Left renal cortex interstitium (tissue), 4 donors: ENCODE measurements around the gene ISM1. TPM values are rescaled to one million over a fixed set of nuclear protein-coding genes. Genes with fewer than 3 reads are reported as not detected.
A peak's percentile ranks its signal among the peaks of the same experiment; 100 is the strongest.

Source experiments
- DNase-seq, 4 donors: peaks; one replicate each; pipeline ENCODE4 v3.0.0-alpha.2; 2013; ENCODE audit warnings: low read depth in 4 of 4, low spot score in 2 of 4, missing footprints in 1 of 4
- polyA plus RNA-seq, 4 donors: library from polyadenylated mRNA; unstranded; fragments of 120-200 nt; gene quantifications; one replicate each; pipeline ENCODE4 v1.2.1, GENCODE V29; 2013; ENCODE audit not compliant: insufficient read length in 4 of 4

The ISM1 gene
- polyA plus RNA-seq, 4 donors, result 3.0 to 4.9 (median 4.0) TPM

GRCh38 chr20:13302647-13303450 is 81.8 kb downstream of the ISM1 start:
- DNase-seq, result no peak

- DNase-seq, result no peak
These were observed 84.2 kb downstream of the ISM1 start for GRCh38 chr20:13305284-13305683.

GRCh38 chr20:13307562-13308163 is 86.6 kb downstream of the ISM1 start:
- DNase-seq, result no peak

GRCh38 chr20:13312300-13312699 is 91.2 kb downstream of the ISM1 start:
- DNase-seq, result no peak

- no peak for DNase-seq
These were observed 92.1 kb downstream of the ISM1 start for GRCh38 chr20:13313201-13313600.

- DNase-seq, result no peak
These were observed 96.4 kb downstream of the ISM1 start for GRCh38 chr20:13317439-13317838.

GRCh38 chr20:13318871-13319521 is 97.9 kb downstream of the ISM1 start:
- DNase-seq, result no peak

- no peak for DNase-seq
These were observed 99.6 kb downstream of the ISM1 start for GRCh38 chr20:13320702-13321101.

GRCh38 chr20:13321416-13321815 is 100.3 kb downstream of the ISM1 start:
- no peak for DNase-seq

GRCh38 chr20:13322198-13322597 is 101.1 kb downstream of the ISM1 start:
- DNase-seq, result no peak

- DNase-seq, result no peak
These were observed 101.5 kb downstream of the ISM1 start for GRCh38 chr20:13322621-13323020.

- no peak for DNase-seq
These were observed 104.0 kb downstream of the ISM1 start for GRCh38 chr20:13325033-13325432.

- no peak for DNase-seq
These were observed 104.8 kb downstream of the ISM1 start for GRCh38 chr20:13325796-13326340.

- DNase-seq, result no peak
These were observed 110.5 kb downstream of the ISM1 start for GRCh38 chr20:13331536-13331935.

- peak in 1 of 4 donors; percentile 24 for DNase-seq
These were observed 112.0 kb downstream of the ISM1 start for GRCh38 chr20:13333036-13333435.

- no peak for DNase-seq
These were observed 112.7 kb downstream of the ISM1 start for GRCh38 chr20:13333793-13334192.

- DNase-seq, result no peak
These were observed 115.4 kb downstream of the ISM1 start for GRCh38 chr20:13336308-13337089.

GRCh38 chr20:13337090-13337784 is 116.2 kb downstream of the ISM1 start:
- no peak for DNase-seq

- no peak for DNase-seq
These were observed 117.1 kb downstream of the ISM1 start for GRCh38 chr20:13338097-13338661.

- DNase-seq, result no peak
These were observed 117.9 kb downstream of the ISM1 start for GRCh38 chr20:13338999-13339411.
